SK-N-MC (cell line): ENCODE data around the gene EFS.

Source experiments
- EZH2 ChIP-seq: fragments of 200-600 bp; sonication (generic); IDR thresholded peaks from one replicate; pipeline ENCODE4 v1.6.1; 2017; ENCODE audit warnings: antibody characterized with exemption
- FOXP2 ChIP-seq: optimal IDR thresholded peaks from 2 replicates; pipeline ENCODE3; 2011; ENCODE audit warnings: mild to moderate bottlenecking, moderate library complexity; ENCODE audit not compliant: insufficient read depth; ENCODE audit errors: extremely low read length, control extremely low read depth
- POLR2AphosphoS5 ChIP-seq: IDR thresholded peaks from 2 replicates; pipeline ENCODE4 v1.6.1; 2012; ENCODE audit warnings: mild to moderate bottlenecking, low read depth, low read length, borderline replicate concordance

- TF ChIP-seq POLR2AphosphoS5 (no peak), EZH2 (no peak), FOXP2 (no peak)
These were observed 31.9 kb upstream of the EFS start for GRCh38 chr14:23396781-23397407.
